K562 (cell line): ENCODE results near the gene NUP214. TPM values are rescaled to one million over a fixed set of nuclear protein-coding genes. Genes with fewer than 3 reads are reported as not detected.

Experiments
- ATAC-seq: fragments of 200-7000 bp; cut with Tn5 transposase; 3 replicates; pipeline ENCODE4 v1.9.1; 2020; ENCODE audit warnings: moderate library complexity
- BruUV-seq: library from RNA; stranded (reverse); fragments of 400-500 nt; replicated peaks from 2 replicates; lab custom pipeline; 2021; lab: Mats Ljungman, UMichigan
- CTCF ChIA-PET: fragments of 300-600 bp; formaldehyde crosslinking; extraction: SDS; loops from one replicate; lab custom pipeline; 2021; ENCODE audit warnings: low intra/inter-chr PET ratio; lab: Yijun Ruan, JAX
- POLR2A ChIA-PET: fragments of 300-600, 350-650 bp; sonication (Branson Sonifier 250); formaldehyde crosslinking; extraction: SDS; loops from one replicate; lab custom pipeline; 2021; ENCODE audit warnings: antibody characterized with exemption, inconsistent platforms; lab: Yijun Ruan, JAX
- DNase-seq, 4 experiments: peaks; one replicate each; pipeline versions ENCODE4 v3.0.0 to v3.0.0-alpha.2; 2011 to 2018; ENCODE audit warnings: low spot score in 3 of 4, mixed read lengths in 3 of 4; ENCODE audit errors: extremely low read depth in 1 of 4
- FAIRE-seq: peaks from 2 replicates; lab custom pipeline; 2011; peaks lifted over from hg19 to GRCh38; lab: Jason Lieb, UNC
- H2AFZ ChIP-seq: 2 replicates; pipeline ENCODE4 v1.6.0; 2011; ENCODE audit warnings: low read depth, low read length, control low read depth, inconsistent platforms
- H3K27ac ChIP-seq: fragments of 200-600 bp; 3 replicates; pipeline ENCODE4 v1.8.0; 2011; ENCODE audit warnings: low read depth, mild to moderate bottlenecking, control low read depth, inconsistent platforms, low read length, moderate library complexity, mixed read lengths; ENCODE audit errors: extremely low read depth
- H3K27me3 ChIP-seq, 2 experiments: fragments of 300-600 bp in 1 of 2; 2 replicates in 1 of 2; 3 replicates in 1 of 2; pipeline versions ENCODE4 v1.6.0 to v1.8.0; 2011; ENCODE audit warnings: inconsistent platforms in 2 of 2, low read length in 2 of 2, mild to moderate bottlenecking in 1 of 2, mixed read lengths in 1 of 2, moderate library complexity in 1 of 2; ENCODE audit not compliant: control insufficient read depth in 2 of 2, insufficient read depth in 2 of 2
- H3K36me3 ChIP-seq: fragments of 300-600 bp; 3 replicates; pipeline ENCODE4 v1.8.0; 2011; ENCODE audit warnings: mild to moderate bottlenecking, low read length, inconsistent platforms; ENCODE audit not compliant: control insufficient read depth, insufficient read depth
- H3K4me1 ChIP-seq, 2 experiments: fragments of 200-600 bp in 1 of 2; replicated peaks in 1 of 2; 2 replicates in 1 of 2; 3 replicates in 1 of 2; pipeline versions ENCODE4 v1.5.1 to v1.8.0; 2011; ENCODE audit warnings: inconsistent platforms in 2 of 2, low read length in 2 of 2, mild to moderate bottlenecking in 1 of 2, mixed read lengths in 1 of 2, moderate library complexity in 1 of 2; ENCODE audit not compliant: control insufficient read depth in 2 of 2, insufficient read depth in 2 of 2
- H3K4me2 ChIP-seq: 2 replicates; pipeline ENCODE4 v1.6.1; 2011; ENCODE audit warnings: low read length, control low read depth, inconsistent platforms, mixed read lengths; ENCODE audit not compliant: insufficient read depth
- H3K4me3 ChIP-seq: fragments of 200-600 bp; sonication (generic), shearing (Covaris generic); 2 replicates; pipeline ENCODE4 v1.5.1; 2016; ENCODE audit warnings: control low read depth, inconsistent platforms
- H3K79me2 ChIP-seq: fragments of 200-600 bp; 3 replicates; pipeline ENCODE4 v1.8.0; 2011; ENCODE audit warnings: low read length, inconsistent platforms; ENCODE audit not compliant: control insufficient read depth, insufficient read depth
- H3K9ac ChIP-seq, 2 experiments: 2 replicates each; pipeline versions ENCODE4 v1.6.0 to v1.6.1; 2011; ENCODE audit warnings: low read depth in 2 of 2, low read length in 2 of 2, control low read depth in 1 of 2, inconsistent platforms in 1 of 2, mild to moderate bottlenecking in 1 of 2, mixed read lengths in 1 of 2; ENCODE audit not compliant: insufficient read depth in 1 of 2
- H3K9me1 ChIP-seq: one replicate; pipeline ENCODE4 v1.6.0; 2011; ENCODE audit warnings: inconsistent platforms, mild to moderate bottlenecking, low read length, moderate library complexity; ENCODE audit not compliant: control insufficient read depth, insufficient read depth
- H3K9me3 ChIP-seq: replicated peaks from 2 replicates; pipeline ENCODE4 v1.5.1; 2011; ENCODE audit warnings: low read depth, low read length, inconsistent platforms; ENCODE audit not compliant: control insufficient read depth, insufficient read depth
- H4K20me1 ChIP-seq: replicated peaks from 2 replicates; pipeline ENCODE4 v1.6.1; 2011; ENCODE audit warnings: low read length, inconsistent platforms, mixed read lengths; ENCODE audit not compliant: control insufficient read depth, insufficient read depth
- ATF3 ChIP-seq, 2 experiments: fragments of 450-650 bp in 1 of 2; sonication (generic) in 1 of 2; formaldehyde crosslinking in 1 of 2; IDR thresholded peaks in 1 of 2; conservative IDR thresholded peaks in 1 of 2; 2 replicates each; pipeline versions ENCODE4 v1.6.1 to v1.8.1; 2016 to 2023; ENCODE audit warnings: mild to moderate bottlenecking in 2 of 2, moderate library complexity in 2 of 2, inconsistent platforms in 1 of 2, missing genetic modification reagents in 1 of 2
- MLX ChIP-seq, 2 experiments: fragments of 450-650 bp in 1 of 2; sonication (generic) in 1 of 2; formaldehyde crosslinking; conservative IDR thresholded peaks; 2 replicates each; pipeline versions ENCODE4 v1.4.0 to v1.8.1; 2020 to 2022; ENCODE audit warnings: mild to moderate bottlenecking in 1 of 2, missing genetic modification reagents in 1 of 2
- NEUROD1 ChIP-seq: fragments of 150-350 bp; IDR thresholded peaks from 2 replicates; pipeline ENCODE4 v1.6.1; 2014; ENCODE audit warnings: borderline replicate concordance, low read length, low read depth; ENCODE audit not compliant: partially characterized antibody
- ZNF316 ChIP-seq: fragments of 450-650 bp; IDR thresholded peaks from 2 replicates; pipeline ENCODE4 v1.6.1; 2016
- WGBS: fragments of 100-300 bp; shearing (Covaris generic); methylation state at CpG from one replicate; pipeline ENCODE4 v1.1.6; 2016; ENCODE audit warnings: low coverage, mixed read lengths; ENCODE audit not compliant: insufficient coverage; ENCODE audit errors: missing lambda C conversion rate; 5-methylcytosine and 5-hydroxymethylcytosine counted together
- in situ Hi-C: fragments of 300-500 bp; cut with MboI; formaldehyde crosslinking; loops from 4 replicates; pipeline ENCODE4 v1.15.0; 2018; ENCODE audit warnings: inconsistent platforms, mixed read lengths
- intact Hi-C: fragments of 100-400 bp; cut with micrococcal nuclease; formaldehyde crosslinking; loops from 2 replicates; pipeline ENCODE4 v1.14.2; 2022
- polyA plus RNA-seq, 8 experiments: library from polyadenylated mRNA; depleted of rRNA in 4 of 8; stranded (reverse) in 5 of 8; unstranded in 3 of 8; fragments of >200 nt; fragmentation: Nextera tagmentation in 2 of 8; fragmentation: Illumina TruSeq in 1 of 8; extraction: Ambion mirVana in 2 of 8; extraction: Trizol in 1 of 8; gene quantifications; 2 replicates each; pipeline versions ENCODE4 v1.2.1 to v1.2.3, GENCODE V29; 2011 to 2014; ENCODE audit warnings: inconsistent platforms in 1 of 8, missing spikeins in 1 of 8
- total RNA-seq, 7 experiments: library from RNA; depleted of rRNA in 6 of 7; stranded (reverse); fragments of >200 nt in 6 of 7; fragmentation: Illumina TruSeq in 2 of 7; extraction: Trizol in 2 of 7; gene quantifications; 2 replicates each; pipeline versions ENCODE4 v1.2.1 to v1.2.3, GENCODE V29; 2011 to 2021; ENCODE audit warnings: low replicate concordance in 1 of 7

Gene NUP214
- total and polyA plus RNA-seq, 9 of the 15 experiments (the other 6 are each of a cell fraction or from before 2014, with no cell fraction given), result 56.9 to 332 (median 97.1) TPM

- TF ChIP-seq MLX (CRISPR knock-in tag; conservative IDR thresholded peaks at IDR 0.05) (0 out of 4 replicates have a peak, but pooled peaks of 1 of the 2 experiments have one; percentile 11), ATF3 (IDR thresholded peaks at IDR 0.05) (no peak), ATF3 (CRISPR knock-in tag; conservative IDR thresholded peaks at IDR 0.05) (peak; percentile 69; the same call in 1 of the 2 replicates), NEUROD1 (no peak), ZNF316 (no peak)
- TF ChIP-seq, all 486 proteins: peak for 2
- Histone ChIP-seq H3K4me2 (no peak overlapping the region), H3K27me3 (no peaks in the 10 kb centered on the region), H3K36me3 (peaks cover 99% of the 10 kb centered on the region), H3K9me3 (no peaks in the 10 kb centered on the region), H3K79me2 (no peaks in the 10 kb centered on the region), H4K20me1 (peaks cover 28% of the 10 kb centered on the region), H3K9me1 (peaks cover 14% of the 10 kb centered on the region), H3K4me3 (no peak overlapping the region), H2AFZ (no peak overlapping the region), H3K4me1 (peaks cover 0 to 6% of the 10 kb centered on the region in 2 experiments; a peak in 2 of 5 replicates), H3K9ac (no peak overlapping the region), H3K27ac (no peak overlapping the region)
- ATAC-seq, result peak; percentile 7
- 95% methylated on average over 2 of the region's 2 CpGs for WGBS
- BruUV-seq, result no TSS peak
- ChIA-PET POLR2A (interaction anchor here (0.6 to 22.5 kb wide), 11 partner anchors 9 to 243 kb away, joined by 3 to 583 read pairs (median 6); partner anchors contain the start of gene NUP214), CTCF (no interaction called here)
- intact Hi-C loops (no loop called here), in situ Hi-C loops (no loop called here)
- FAIRE-seq, result no peak
- peak in 3 of 4 experiments; percentile 63 to 80 (median 78) for DNase-seq
These were observed 13.3 kb downstream of the NUP214 start for GRCh38 chr9:131138676-131139075.
